ENCODE results near the gene ACACA. TPM values are rescaled to one million over a fixed set of nuclear protein-coding genes. Genes with fewer than 3 reads are reported as not detected.

Gene ACACA
- total and polyA plus RNA-seq, 9 of the 15 experiments (the other 6 are each of a cell fraction or from before 2014, with no cell fraction given), result 35.9 to 135 (median 88.4) TPM

DNA sequence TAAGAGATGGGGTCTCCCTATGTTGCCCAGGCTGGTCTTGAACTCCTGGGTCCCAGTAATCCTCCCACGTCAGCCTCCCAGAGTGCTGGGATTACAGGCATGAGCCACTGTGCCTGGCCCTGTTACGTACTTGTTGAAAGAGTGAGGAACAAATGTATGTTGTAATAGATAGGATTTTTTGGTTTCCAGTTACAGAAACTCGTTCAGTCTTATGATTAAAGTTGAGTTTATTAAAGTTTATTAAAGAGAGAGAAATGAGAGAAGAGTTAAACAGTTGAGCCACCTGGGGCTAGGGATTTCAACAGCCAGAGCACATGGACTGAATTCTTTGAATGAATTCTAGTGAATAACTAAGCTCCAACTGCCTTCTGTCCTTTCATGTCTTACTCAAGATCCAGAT is 3.7 kb upstream of the ACACA start:
- H3K4me3 ChIP-seq, result no peak overlapping the region
- H3K79me2 ChIP-seq (ENCODE audit: control insufficient read depth, insufficient read depth, low read length), result peaks cover 37% of the 10 kb centered on the region
- ChIA-PET POLR2A (interaction anchor here (0.6 to 1.6 kb wide), 5 partner anchors 10 to 877 kb away, joined by 3 to 8 read pairs (median 3); no protein-coding TSS in a partner anchor), CTCF (ENCODE audit: low intra/inter-chr PET ratio) (no interaction called here)
- intact Hi-C loops (cut with micrococcal nuclease), result no loop called here
- no peak overlapping the region for H3K4me2 ChIP-seq (ENCODE audit: insufficient read depth, low read length)
- H3K9me3 ChIP-seq (replicated peaks; ENCODE audit: control insufficient read depth, insufficient read depth, low read depth, low read length), result no peaks in the 10 kb centered on the region
- no peaks in the 10 kb centered on the region for H3K27me3 ChIP-seq (ENCODE audit: control insufficient read depth in 2 of 2, insufficient read depth in 2 of 2, low read length in 2 of 2)
- DNase-seq (ENCODE audit: extremely low read depth in 1 of 4, low spot score in 3 of 4), result no peak
- H4K20me1 ChIP-seq (replicated peaks; ENCODE audit: control insufficient read depth, insufficient read depth, low read length), result no peaks in the 10 kb centered on the region
- H3K9ac ChIP-seq (ENCODE audit: insufficient read depth in 1 of 2, low read depth in 2 of 2, low read length in 2 of 2), result no peak overlapping the region
- peaks cover 55% of the 10 kb centered on the region for H3K36me3 ChIP-seq (ENCODE audit: control insufficient read depth, insufficient read depth, low read length)
- no peaks in the 10 kb centered on the region for H3K9me1 ChIP-seq (ENCODE audit: control insufficient read depth, insufficient read depth, low read length)
- in situ Hi-C loops (cut with MboI), result no loop called here
- no peak overlapping the region for H3K27ac ChIP-seq (ENCODE audit: extremely low read depth, low read depth, low read length)
- 79% methylated on average over 2 of the region's 3 CpGs for WGBS (ENCODE audit: insufficient coverage, low coverage, missing lambda C conversion rate)
- no TSS peak for BruUV-seq (replicated peaks)
- no peak overlapping the region for H2AFZ ChIP-seq (ENCODE audit: low read depth, low read length)
- peaks cover 10 to 15% of the 10 kb centered on the region in 2 experiments; a peak in 3 of 5 replicates for H3K4me1 ChIP-seq (replicated peaks in 1 of 2; ENCODE audit: control insufficient read depth in 2 of 2, insufficient read depth in 2 of 2, low read length in 2 of 2)
- FAIRE-seq, result no peak
- no peak for ATAC-seq
- TF ChIP-seq ZNF436 (CRISPR knock-in tag; IDR thresholded peaks at IDR 0.05) (no peak), ZNF232 (CRISPR knock-in tag; IDR thresholded peaks at IDR 0.05) (no peak), FOXA1 (IDR thresholded peaks at IDR 0.05; ENCODE audit: borderline replicate concordance) (no peak), ZNF24 (IDR thresholded peaks at IDR 0.05) (no peak), KAT2B (IDR thresholded peaks at IDR 0.05; ENCODE audit: low read depth, low read length) (no peak), PTTG1 (tag; IDR thresholded peaks at IDR 0.05; ENCODE audit: low read depth) (no peak), KLF13 (tag; IDR thresholded peaks at IDR 0.05; ENCODE audit: borderline replicate concordance, low read depth) (no peak), ILF3 (IDR thresholded peaks at IDR 0.05; ENCODE audit: borderline replicate concordance) (no peak), COPS2 (conservative IDR thresholded peaks at IDR 0.05) (no peak)
- TF ChIP-seq, protein P1, sequence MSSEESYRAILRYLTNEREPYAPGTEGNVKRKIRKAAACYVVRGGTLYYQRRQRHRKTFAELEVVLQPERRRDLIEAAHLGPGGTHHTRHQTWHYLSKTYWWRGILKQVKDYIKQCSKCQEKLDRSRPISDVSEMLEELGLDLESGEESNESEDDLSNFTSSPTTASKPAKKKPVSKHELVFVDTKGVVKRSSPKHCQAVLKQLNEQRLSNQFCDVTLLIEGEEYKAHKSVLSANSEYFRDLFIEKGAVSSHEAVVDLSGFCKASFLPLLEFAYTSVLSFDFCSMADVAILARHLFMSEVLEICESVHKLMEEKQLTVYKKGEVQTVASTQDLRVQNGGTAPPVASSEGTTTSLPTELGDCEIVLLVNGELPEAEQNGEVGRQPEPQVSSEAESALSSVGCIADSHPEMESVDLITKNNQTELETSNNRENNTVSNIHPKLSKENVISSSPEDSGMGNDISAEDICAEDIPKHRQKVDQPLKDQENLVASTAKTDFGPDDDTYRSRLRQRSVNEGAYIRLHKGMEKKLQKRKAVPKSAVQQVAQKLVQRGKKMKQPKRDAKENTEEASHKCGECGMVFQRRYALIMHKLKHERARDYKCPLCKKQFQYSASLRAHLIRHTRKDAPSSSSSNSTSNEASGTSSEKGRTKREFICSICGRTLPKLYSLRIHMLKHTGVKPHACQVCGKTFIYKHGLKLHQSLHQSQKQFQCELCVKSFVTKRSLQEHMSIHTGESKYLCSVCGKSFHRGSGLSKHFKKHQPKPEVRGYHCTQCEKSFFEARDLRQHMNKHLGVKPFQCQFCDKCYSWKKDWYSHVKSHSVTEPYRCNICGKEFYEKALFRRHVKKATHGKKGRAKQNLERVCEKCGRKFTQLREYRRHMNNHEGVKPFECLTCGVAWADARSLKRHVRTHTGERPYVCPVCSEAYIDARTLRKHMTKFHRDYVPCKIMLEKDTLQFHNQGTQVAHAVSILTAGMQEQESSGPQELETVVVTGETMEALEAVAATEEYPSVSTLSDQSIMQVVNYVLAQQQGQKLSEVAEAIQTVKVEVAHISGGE (CRISPR knock-in tag; IDR thresholded peaks at IDR 0.05), result no peak
- TF ChIP-seq, protein P2, sequence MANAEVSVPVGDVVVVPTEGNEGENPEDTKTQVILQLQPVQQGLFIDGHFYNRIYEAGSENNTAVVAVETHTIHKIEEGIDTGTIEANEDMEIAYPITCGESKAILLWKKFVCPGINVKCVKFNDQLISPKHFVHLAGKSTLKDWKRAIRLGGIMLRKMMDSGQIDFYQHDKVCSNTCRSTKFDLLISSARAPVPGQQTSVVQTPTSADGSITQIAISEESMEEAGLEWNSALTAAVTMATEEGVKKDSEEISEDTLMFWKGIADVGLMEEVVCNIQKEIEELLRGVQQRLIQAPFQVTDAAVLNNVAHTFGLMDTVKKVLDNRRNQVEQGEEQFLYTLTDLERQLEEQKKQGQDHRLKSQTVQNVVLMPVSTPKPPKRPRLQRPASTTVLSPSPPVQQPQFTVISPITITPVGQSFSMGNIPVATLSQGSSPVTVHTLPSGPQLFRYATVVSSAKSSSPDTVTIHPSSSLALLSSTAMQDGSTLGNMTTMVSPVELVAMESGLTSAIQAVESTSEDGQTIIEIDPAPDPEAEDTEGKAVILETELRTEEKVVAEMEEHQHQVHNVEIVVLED (CRISPR knock-in tag; IDR thresholded peaks at IDR 0.05), result no peak
- TF ChIP-seq, protein P3, sequence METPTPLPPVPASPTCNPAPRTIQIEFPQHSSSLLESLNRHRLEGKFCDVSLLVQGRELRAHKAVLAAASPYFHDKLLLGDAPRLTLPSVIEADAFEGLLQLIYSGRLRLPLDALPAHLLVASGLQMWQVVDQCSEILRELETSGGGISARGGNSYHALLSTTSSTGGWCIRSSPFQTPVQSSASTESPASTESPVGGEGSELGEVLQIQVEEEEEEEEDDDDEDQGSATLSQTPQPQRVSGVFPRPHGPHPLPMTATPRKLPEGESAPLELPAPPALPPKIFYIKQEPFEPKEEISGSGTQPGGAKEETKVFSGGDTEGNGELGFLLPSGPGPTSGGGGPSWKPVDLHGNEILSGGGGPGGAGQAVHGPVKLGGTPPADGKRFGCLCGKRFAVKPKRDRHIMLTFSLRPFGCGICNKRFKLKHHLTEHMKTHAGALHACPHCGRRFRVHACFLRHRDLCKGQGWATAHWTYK (CRISPR knock-in tag; IDR thresholded peaks at IDR 0.05), result no peak
- TF ChIP-seq, protein P4, sequence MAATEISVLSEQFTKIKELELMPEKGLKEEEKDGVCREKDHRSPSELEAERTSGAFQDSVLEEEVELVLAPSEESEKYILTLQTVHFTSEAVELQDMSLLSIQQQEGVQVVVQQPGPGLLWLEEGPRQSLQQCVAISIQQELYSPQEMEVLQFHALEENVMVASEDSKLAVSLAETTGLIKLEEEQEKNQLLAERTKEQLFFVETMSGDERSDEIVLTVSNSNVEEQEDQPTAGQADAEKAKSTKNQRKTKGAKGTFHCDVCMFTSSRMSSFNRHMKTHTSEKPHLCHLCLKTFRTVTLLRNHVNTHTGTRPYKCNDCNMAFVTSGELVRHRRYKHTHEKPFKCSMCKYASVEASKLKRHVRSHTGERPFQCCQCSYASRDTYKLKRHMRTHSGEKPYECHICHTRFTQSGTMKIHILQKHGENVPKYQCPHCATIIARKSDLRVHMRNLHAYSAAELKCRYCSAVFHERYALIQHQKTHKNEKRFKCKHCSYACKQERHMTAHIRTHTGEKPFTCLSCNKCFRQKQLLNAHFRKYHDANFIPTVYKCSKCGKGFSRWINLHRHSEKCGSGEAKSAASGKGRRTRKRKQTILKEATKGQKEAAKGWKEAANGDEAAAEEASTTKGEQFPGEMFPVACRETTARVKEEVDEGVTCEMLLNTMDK (IDR thresholded peaks at IDR 0.05; ENCODE audit: borderline replicate concordance, insufficient read depth, low read depth, low read length, poor library complexity, severe bottlenecking), result no peak

Measured in K562 (cell line).